Smooth muscle cell of the brain vasculature (primary cell): Measurements from ENCODE around the gene JAZF1.

Source experiments
- DNase-seq: peaks from one replicate; pipeline ENCODE4 v3.0.0-alpha.2; 2012; ENCODE audit warnings: low read depth, low spot score

JAZF1 gene

GRCh38 chr7:28165961-28166955 is 14.3 kb downstream of the JAZF1 start:
- no peak for DNase-seq

- DNase-seq, result no peak
These were observed 15.3 kb downstream of the JAZF1 start for GRCh38 chr7:28165261-28165660.

GRCh38 chr7:28163949-28164348 is 16.6 kb downstream of the JAZF1 start:
- DNase-seq, result no peak

GRCh38 chr7:28161331-28161730 is 19.3 kb downstream of the JAZF1 start:
- no peak for DNase-seq

GRCh38 chr7:28160551-28160991 is 20.0 kb downstream of the JAZF1 start:
- no peak for DNase-seq

- DNase-seq, result no peak
These were observed 22.7 kb downstream of the JAZF1 start for GRCh38 chr7:28157831-28158416.

- DNase-seq, result no peak
These were observed 23.4 kb downstream of the JAZF1 start for GRCh38 chr7:28157076-28157745.

GRCh38 chr7:28156401-28156800 is 24.2 kb downstream of the JAZF1 start:
- no peak for DNase-seq

GRCh38 chr7:28155964-28156363 is 24.6 kb downstream of the JAZF1 start:
- no peak for DNase-seq

GRCh38 chr7:28155019-28155660 is 25.5 kb downstream of the JAZF1 start:
- DNase-seq, result no peak

GRCh38 chr7:28152594-28152993 is 28.0 kb downstream of the JAZF1 start:
- no peak for DNase-seq

GRCh38 chr7:28151965-28152364 is 28.6 kb downstream of the JAZF1 start:
- DNase-seq, result no peak

- DNase-seq, result no peak
These were observed 31.1 kb downstream of the JAZF1 start for GRCh38 chr7:28149291-28150101.

- no peak for DNase-seq
These were observed 34.7 kb downstream of the JAZF1 start for GRCh38 chr7:28145931-28146330.

GRCh38 chr7:28145090-28145626 is 35.4 kb downstream of the JAZF1 start:
- no peak for DNase-seq

- DNase-seq, result no peak
These were observed 36.3 kb downstream of the JAZF1 start for GRCh38 chr7:28144266-28144665.

- DNase-seq, result no peak
These were observed 37.9 kb downstream of the JAZF1 start for GRCh38 chr7:28142650-28143049.

GRCh38 chr7:28140979-28141378 is 39.6 kb downstream of the JAZF1 start:
- DNase-seq, result no peak

GRCh38 chr7:28138837-28139236 is 41.8 kb downstream of the JAZF1 start:
- no peak for DNase-seq

- no peak for DNase-seq
These were observed 43.1 kb downstream of the JAZF1 start for GRCh38 chr7:28137463-28137862.

GRCh38 chr7:28136885-28137284 is 43.7 kb downstream of the JAZF1 start:
- no peak for DNase-seq
